GM12875 (cell line): ENCODE results near the gene MT2A.

Experiments
- H3K4me3 ChIP-seq: one replicate; pipeline ENCODE4 v1.5.1; 2011; ENCODE audit warnings: low read depth, low read length, control low read depth
- CTCF ChIP-seq: IDR thresholded peaks from 2 replicates; pipeline ENCODE4 v1.5.1; 2011; ENCODE audit warnings: low read depth, mild to moderate bottlenecking, control low read depth, inconsistent platforms, low read length, moderate library complexity, borderline replicate concordance; ENCODE audit not compliant: insufficient read depth

MT2A gene

GRCh38 chr16:56632848-56633365, 24.5 kb downstream of the MT2A start:
- TF ChIP-seq CTCF: no peak
- H3K4me3 ChIP-seq: no peak overlapping the region

- no peak for TF ChIP-seq CTCF
- H3K4me3 ChIP-seq: no peak overlapping the region
Observed at GRCh38 chr16:56633535-56633934, 25.2 kb downstream of the MT2A start.

GRCh38 chr16:56634715-56635440, 26.5 kb downstream of the MT2A start:
- H3K4me3 ChIP-seq: no peak overlapping the region
- no peak for TF ChIP-seq CTCF

GRCh38 chr16:56635441-56635967, 27.1 kb downstream of the MT2A start:
- TF ChIP-seq CTCF: no peak
- H3K4me3 ChIP-seq: no peak overlapping the region

- H3K4me3 ChIP-seq: no peak overlapping the region
- TF ChIP-seq CTCF: no peak
Observed at GRCh38 chr16:56636616-56637413, 28.4 kb downstream of the MT2A start.

GRCh38 chr16:56637814-56638750, 29.7 kb downstream of the MT2A start, which contains the start of gene MT1A:
MT1A (plus strand) TSS chr16:56638666; CDS start chr16:56638739, 73 bp downstream.
- H3K4me3 ChIP-seq: no peak within 1 kb of the TSS
- TF ChIP-seq CTCF: no peak
